K562 (cell line): ENCODE measurements around the gene SPSB1.

ENCODE experiments used
- CREB5 ChIP-seq: fragments of 250-450 bp; sonication (Bioruptor Pico); IDR thresholded peaks from 2 replicates; pipeline ENCODE4 v1.5.0; 2020; ENCODE audit warnings: mild to moderate bottlenecking
- DLX4 ChIP-seq: fragments of 250-450 bp; sonication (Bioruptor Pico); IDR thresholded peaks from 2 replicates; pipeline ENCODE4 v1.6.1; 2021; ENCODE audit warnings: mild to moderate bottlenecking
- MTA2 ChIP-seq: fragments of 450-650 bp; IDR thresholded peaks from 2 replicates; pipeline ENCODE4 v1.6.1; 2016; ENCODE audit warnings: low read depth
- NRF1 ChIP-seq, 2 experiments: fragments of 450-650 bp; IDR thresholded peaks in 1 of 2; conservative IDR thresholded peaks in 1 of 2; 2 replicates each; pipeline ENCODE4 v1.6.1; 2014; ENCODE audit warnings: mild to moderate bottlenecking in 2 of 2
- POLR2AphosphoS5 ChIP-seq: IDR thresholded peaks from 2 replicates; pipeline ENCODE4 v1.6.1; 2011; ENCODE audit warnings: mild to moderate bottlenecking, low read depth, low read length, moderate library complexity; ENCODE audit not compliant: control insufficient read depth, insufficient read depth
- REST ChIP-seq, 2 experiments: fragments of 450-650 bp; formaldehyde crosslinking in 1 of 2; IDR thresholded peaks; 2 replicates each; pipeline versions ENCODE4 v1.4.0 to v1.6.1; 2014 to 2020; ENCODE audit warnings: mild to moderate bottlenecking in 2 of 2, borderline replicate concordance in 1 of 2, low read depth in 1 of 2
- TRIM24 ChIP-seq, 2 experiments: fragments of 450-650 bp; IDR thresholded peaks; 2 replicates each; pipeline ENCODE4 v1.6.1; 2016
- ZNF140 ChIP-seq: fragments of 250-450 bp; sonication (Bioruptor Pico); IDR thresholded peaks from 2 replicates; pipeline ENCODE4 v1.8.0; 2021; ENCODE audit warnings: moderate library complexity, mild to moderate bottlenecking, inconsistent platforms
- TF ChIP-seq, protein P1 (sequence below): fragments of 450-650 bp; IDR thresholded peaks from 2 replicates; pipeline ENCODE4 v1.6.1; 2018; ENCODE audit warnings: mild to moderate bottlenecking, low read depth; ENCODE audit not compliant: partially characterized antibody

GRCh38 chr1:9265968-9266367 is 26.7 kb upstream of the SPSB1 start:
- TF ChIP-seq CREB5 (no peak), DLX4 (CRISPR knock-in tag) (no peak), NRF1 (conservative IDR thresholded peaks at IDR 0.05 in 1 of 2, IDR thresholded peaks at IDR 0.05 in 1 of 2) (no peak), REST (IDR thresholded peaks at IDR 0.05; ENCODE audit: borderline replicate concordance) (no peak), REST (CRISPR knock-in tag; IDR thresholded peaks at IDR 0.05; ENCODE audit: low read depth) (no peak), POLR2AphosphoS5 (no peak), TRIM24 (IDR thresholded peaks at IDR 0.05) (no peak), MTA2 (no peak), ZNF140 (CRISPR knock-in tag) (no peak)
- TF ChIP-seq, protein P1, sequence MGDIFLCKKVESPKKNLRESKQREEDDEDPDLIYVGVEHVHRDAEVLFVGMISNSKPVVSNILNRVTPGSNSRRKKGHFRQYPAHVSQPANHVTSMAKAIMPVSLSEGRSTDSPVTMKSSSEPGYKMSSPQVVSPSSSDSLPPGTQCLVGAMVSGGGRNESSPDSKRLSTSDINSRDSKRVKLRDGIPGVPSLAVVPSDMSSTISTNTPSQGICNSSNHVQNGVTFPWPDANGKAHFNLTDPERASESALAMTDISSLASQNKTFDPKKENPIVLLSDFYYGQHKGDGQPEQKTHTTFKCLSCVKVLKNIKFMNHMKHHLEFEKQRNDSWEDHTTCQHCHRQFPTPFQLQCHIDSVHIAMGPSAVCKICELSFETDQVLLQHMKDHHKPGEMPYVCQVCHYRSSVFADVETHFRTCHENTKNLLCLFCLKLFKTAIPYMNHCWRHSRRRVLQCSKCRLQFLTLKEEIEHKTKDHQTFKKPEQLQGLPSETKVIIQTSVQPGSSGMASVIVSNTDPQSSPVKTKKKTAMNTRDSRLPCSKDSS, result no peak
